Pancreas (tissue), 10 donors: ENCODE results near the gene LUC7L3. TPM values are rescaled to one million over a fixed set of nuclear protein-coding genes. Genes with fewer than 3 reads are reported as not detected.

Source experiments
- ATAC-seq, 4 donors: fragments of 200-7000 bp; cut with Tn5 transposase; one replicate each; pipeline versions ENCODE4 v1.8.0 to v1.9.1; 2020; ENCODE audit warnings: mild to moderate bottlenecking in 4 of 4, moderate library complexity in 4 of 4
- DNase-seq, 6 donors: peaks; one replicate each; pipeline ENCODE4 v3.0.0-alpha.2; 2020
- FAIRE-seq: peaks from 2 replicates; lab custom pipeline; 2012; peaks lifted over from hg19 to GRCh38; lab: Jason Lieb, UNC
- H3K27ac ChIP-seq, 4 donors: fragments of 200-600 bp; sonication (generic); 1 replicate in 3 of 4; 2 replicates in 1 of 4; pipeline versions ENCODE4 v1.5.0 to v1.8.0; 2020
- H3K27me3 ChIP-seq, 4 donors: fragments of 200-600 bp; one replicate each; pipeline ENCODE4 v1.8.0; 2021
- H3K36me3 ChIP-seq, 3 donors: fragments of 200-600 bp; sonication (generic) in 1 of 3; one replicate each; pipeline versions ENCODE4 v1.5.0 to v1.8.0; 2020 to 2021
- H3K4me1 ChIP-seq, 3 donors: fragments of 200-600 bp; one replicate each; pipeline ENCODE4 v1.8.0; 2021
- H3K4me3 ChIP-seq, 4 donors: fragments of 200-600 bp; sonication (generic) in 2 of 4; one replicate each; pipeline versions ENCODE4 v1.5.0 to v1.8.0; 2020 to 2021
- H3K9me3 ChIP-seq, 4 donors: fragments of 200-600 bp; one replicate each; pipeline ENCODE4 v1.8.0; 2021
- CTCF ChIP-seq, 4 donors: fragments of 200-600 bp; sonication (generic) in 3 of 4; IDR thresholded peaks; one replicate each; pipeline versions ENCODE4 v1.5.0 to v1.8.0; 2021; ENCODE audit warnings: antibody characterized with exemption in 4 of 4
- WGBS, 2 donors: extraction: QIAGEN DNeasy Blood & Tissue Kit; methylation state at CpG; one replicate each; pipeline ENCODE4 v1.1.7; 2013; 5-methylcytosine and 5-hydroxymethylcytosine counted together
- intact Hi-C, 3 donors: fragments of 100-400 bp; cut with DNase I; formaldehyde crosslinking; loops; one replicate each; pipeline versions ENCODE4 v1.11.1 to v1.14.2; 2022
- polyA plus RNA-seq, 2 donors: library from polyadenylated mRNA; stranded (reverse); fragments of 200-250 nt; gene quantifications; one replicate each; pipeline ENCODE4 v1.2.3, GENCODE V29; 2013
- total RNA-seq, 6 donors: library from RNA; stranded (reverse); fragmentation: NEBNext Ultra II Directional in 4 of 6; extraction: Animal tissue kit (Norgen Biotek cat#: 25700) in 4 of 6; gene quantifications; one replicate each; pipeline versions ENCODE4 v1.2.1 to v1.2.4, GENCODE V29; 2021 to 2023
- donor health status: healthy with polysubstance abuse.
- donor health status: DM: no; HTN: no; CAD: no; lungs with moderate emphysema.
- donor health status: DM: no; HTN: no; CAD: no.
- donor health status: control.
- donor health status: control.
- donor health status: Bipolar disorder and iron deficiency.
- donor health status: DM: yes; HTN: yes; CAD: no.
- donor health status: DM: no; HTN: no; CAD: no.
- donor health status: DM: no; HTN: no; CAD: no.
- donor health status: DM: yes; HTN: yes; CAD: no.

LUC7L3 gene
- total and polyA plus RNA-seq, 8 donors: 42.7 to 210 (median 63.4) TPM

- TF ChIP-seq CTCF (IDR thresholded peaks at IDR 0.05): no peak
- Histone ChIP-seq H3K27me3 (no peaks in the 10 kb centered on the region), H3K9me3 (no peaks in the 10 kb centered on the region), H3K4me3 (no peak overlapping the region), H3K4me1 (peaks cover 0 to 12% (median 4%) of the 10 kb centered on the region in 3 donors), H3K27ac (no peak overlapping the region), H3K36me3 (peaks cover 0 to 20% (median 0%) of the 10 kb centered on the region in 3 donors)
- FAIRE-seq (no peak), DNase-seq (no peak), ATAC-seq (no peak)
- 84 to 85% methylated on average over 3 of the region's 3 CpGs for WGBS, 2 donors
- intact Hi-C loops: no loop called here
Measured at GRCh38 chr17:50735287-50735686, 15.9 kb downstream of the LUC7L3 start.

DNA sequence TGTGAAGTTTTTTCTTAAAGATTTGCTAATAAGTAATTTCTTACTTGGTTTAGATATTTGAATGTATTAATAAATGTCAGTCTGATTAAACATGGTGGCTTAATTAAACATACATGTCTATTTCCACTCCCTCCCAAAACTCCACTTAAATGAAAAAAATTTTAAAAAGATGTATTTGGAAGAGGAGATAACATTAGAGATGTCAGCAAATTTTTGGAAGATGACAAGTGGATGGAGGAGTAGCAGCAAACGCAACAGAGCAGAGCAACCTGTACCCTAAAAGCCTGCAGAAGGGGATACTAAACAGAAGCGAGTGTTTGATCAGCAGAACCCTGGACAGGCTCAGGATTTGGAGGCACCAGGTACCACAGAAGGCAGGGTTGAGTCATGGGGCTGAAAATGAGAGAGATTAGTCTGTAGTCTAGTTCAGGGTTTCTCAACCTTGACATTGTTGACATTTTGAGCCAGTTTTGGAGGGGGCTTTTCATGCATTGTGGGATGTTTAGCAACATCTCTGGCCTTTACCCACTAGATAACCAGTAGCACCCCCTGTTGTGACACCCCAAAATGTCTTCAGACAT lies 17.8 kb downstream of the LUC7L3 start:
- WGBS, 2 donors: 85 to 91% methylated on average over 2 of the region's 2 CpGs
- no peak for FAIRE-seq
- Histone ChIP-seq H3K27me3 (no peaks in the 10 kb centered on the region), H3K36me3 (peaks cover 0 to 39% (median 14%) of the 10 kb centered on the region in 3 donors), H3K9me3 (no peaks in the 10 kb centered on the region), H3K4me1 (no peaks in the 10 kb centered on the region), H3K27ac (no peak overlapping the region), H3K4me3 (no peak overlapping the region)
- intact Hi-C loops: no loop called here
- TF ChIP-seq CTCF (IDR thresholded peaks at IDR 0.05): no peak
- peak in 1 of 4 donors; percentile 17 for ATAC-seq
- DNase-seq: no peak

GRCh38 chr17:50739098-50739497 lies 19.7 kb downstream of the LUC7L3 start:
- intact Hi-C loops: no loop called here
- ATAC-seq (no peak), FAIRE-seq (no peak), DNase-seq (no peak)
- Histone ChIP-seq H3K4me1 (no peaks in the 10 kb centered on the region), H3K9me3 (no peaks in the 10 kb centered on the region), H3K4me3 (no peak overlapping the region), H3K27ac (no peak overlapping the region), H3K36me3 (peaks cover 0 to 58% (median 28%) of the 10 kb centered on the region in 3 donors), H3K27me3 (no peaks in the 10 kb centered on the region)
- 42 to 56% methylated on average over 2 of the region's 2 CpGs for WGBS, 2 donors
- no peak for TF ChIP-seq CTCF (IDR thresholded peaks at IDR 0.05)

- FAIRE-seq (no peak), DNase-seq (no peak), ATAC-seq (no peak)
- Histone ChIP-seq H3K9me3 (no peaks in the 10 kb centered on the region), H3K4me3 (no peak overlapping the region), H3K36me3 (peaks cover 5 to 98% (median 65%) of the 10 kb centered on the region in 3 donors), H3K4me1 (no peaks in the 10 kb centered on the region), H3K27me3 (no peaks in the 10 kb centered on the region), H3K27ac (no peak overlapping the region)
- intact Hi-C loops: no loop called here
- 89 to 93% methylated on average over 12 of the region's 12 CpGs for WGBS, 2 donors
- no peak for TF ChIP-seq CTCF (IDR thresholded peaks at IDR 0.05)
Measured at GRCh38 chr17:50745631-50746030, 26.2 kb downstream of the LUC7L3 start.

- DNase-seq (no peak), ATAC-seq (peak in 1 of 4 donors; percentile 25), FAIRE-seq (no peak)
- Histone ChIP-seq H3K4me3 (no peak overlapping the region), H3K27ac (no peak overlapping the region), H3K27me3 (no peaks in the 10 kb centered on the region), H3K4me1 (no peaks in the 10 kb centered on the region), H3K9me3 (no peaks in the 10 kb centered on the region), H3K36me3 (peaks cover 7 to 86% (median 50%) of the 10 kb centered on the region in 3 donors)
- intact Hi-C loops: no loop called here
- no peak for TF ChIP-seq CTCF (IDR thresholded peaks at IDR 0.05)
- 77 to 78% methylated on average over 6 of the region's 6 CpGs for WGBS, 2 donors
Measured at GRCh38 chr17:50749245-50749644, 29.8 kb downstream of the LUC7L3 start.
